ENCODE results near the gene GPR35.

Gene GPR35

GRCh38 chr2:240627736-240628506 lies 2.6 kb downstream of the GPR35 start:
- H3K9ac ChIP-seq (ENCODE audit: low read length) = no peak overlapping the region
- H2AFZ ChIP-seq (ENCODE audit: low read depth, low read length) = no peak overlapping the region
- H2BK12ac ChIP-seq (ENCODE audit: low read length in 2 of 2) = no peak overlapping the region
- peaks cover 0 to 28% of the 10 kb centered on the region in 2 experiments for H3K27me3 ChIP-seq (ENCODE audit: control insufficient read depth in 1 of 2, insufficient read depth in 1 of 2, low read length in 2 of 2)
- H4K8ac ChIP-seq (ENCODE audit: low read length) = no peak overlapping the region
- H2BK15ac ChIP-seq (ENCODE audit: low read depth, poor library complexity, severe bottlenecking) = no peak overlapping the region
- H4K91ac ChIP-seq (ENCODE audit: low read length) = no peak overlapping the region
- no peak overlapping the region for H3K4ac ChIP-seq (ENCODE audit: low read depth in 1 of 2, low read length in 2 of 2)
- H3K18ac ChIP-seq (ENCODE audit: low read depth in 1 of 2, low read length in 2 of 2) = no peak overlapping the region
- no peak overlapping the region for H3K23ac ChIP-seq (ENCODE audit: low read length in 2 of 2)
- H3K4me1 ChIP-seq (ENCODE audit: control insufficient read depth, insufficient read depth, low read depth, low read length) = peaks cover 14% of the 10 kb centered on the region
- H3K79me1 ChIP-seq (replicated peaks; ENCODE audit: low read length, poor library complexity, severe bottlenecking) = no peaks in the 10 kb centered on the region
- peak overlapping the region in 1 of 2 experiments; percentile 5 for H3K4me3 ChIP-seq (ENCODE audit: insufficient read depth in 1 of 2, low read depth in 1 of 2, low read length in 2 of 2)
- H2BK120ac ChIP-seq (ENCODE audit: low read depth, low read length) = no peak overlapping the region
- H3K27ac ChIP-seq (ENCODE audit: low read length, poor library complexity, severe bottlenecking) = no peak overlapping the region
- H3K4me2 ChIP-seq (ENCODE audit: low read length, poor library complexity, severe bottlenecking) = no peak overlapping the region
- peaks cover 0 to 12% of the 10 kb centered on the region in 2 experiments for H3K36me3 ChIP-seq (ENCODE audit: control insufficient read depth in 1 of 2, insufficient read depth in 2 of 2, low read depth in 1 of 2, low read length in 2 of 2)
- no peak for DNase-seq
- peaks cover 5% of the 10 kb centered on the region for H3K9me3 ChIP-seq (ENCODE audit: control insufficient read depth, low read length)
- no peak overlapping the region for H2BK5ac ChIP-seq (ENCODE audit: low read depth, low read length, poor library complexity, severe bottlenecking)
- H2AK5ac ChIP-seq (ENCODE audit: low read length, severe bottlenecking) = no peak overlapping the region
- 79% methylated on average over 17 of the region's 17 CpGs for WGBS
- H3K14ac ChIP-seq (ENCODE audit: low read length in 2 of 2) = no peak overlapping the region

GRCh38 chr2:240628507-240628807 lies 3.2 kb downstream of the GPR35 start:
- Histone ChIP-seq H2BK12ac (ENCODE audit: low read length in 2 of 2) (no peak overlapping the region), H3K27me3 (ENCODE audit: control insufficient read depth in 1 of 2, insufficient read depth in 1 of 2, low read length in 2 of 2) (peaks cover 0 to 28% of the 10 kb centered on the region in 2 experiments), H2BK15ac (ENCODE audit: low read depth, poor library complexity, severe bottlenecking) (no peak overlapping the region), H2AFZ (ENCODE audit: low read depth, low read length) (no peak overlapping the region), H4K8ac (ENCODE audit: low read length) (no peak overlapping the region), H2AK5ac (ENCODE audit: low read length, severe bottlenecking) (no peak overlapping the region), H2BK5ac (ENCODE audit: low read depth, low read length, poor library complexity, severe bottlenecking) (no peak overlapping the region), H3K4me2 (ENCODE audit: low read length, poor library complexity, severe bottlenecking) (no peak overlapping the region), H3K23ac (ENCODE audit: low read length in 2 of 2) (no peak overlapping the region), H3K4ac (ENCODE audit: low read depth in 1 of 2, low read length in 2 of 2) (no peak overlapping the region), H3K4me1 (ENCODE audit: control insufficient read depth, insufficient read depth, low read depth, low read length) (peaks cover 14% of the 10 kb centered on the region), H4K91ac (ENCODE audit: low read length) (no peak overlapping the region), H3K18ac (ENCODE audit: low read depth in 1 of 2, low read length in 2 of 2) (no peak overlapping the region), H2BK120ac (ENCODE audit: low read depth, low read length) (no peak overlapping the region), H3K9ac (ENCODE audit: low read length) (no peak overlapping the region), H3K27ac (ENCODE audit: low read length, poor library complexity, severe bottlenecking) (no peak overlapping the region), H3K14ac (ENCODE audit: low read length in 2 of 2) (no peak overlapping the region), H3K9me3 (ENCODE audit: control insufficient read depth, low read length) (peaks cover 6% of the 10 kb centered on the region), H3K36me3 (ENCODE audit: control insufficient read depth in 1 of 2, insufficient read depth in 2 of 2, low read depth in 1 of 2, low read length in 2 of 2) (peaks cover 0 to 12% of the 10 kb centered on the region in 2 experiments), H3K79me1 (replicated peaks; ENCODE audit: low read length, poor library complexity, severe bottlenecking) (no peaks in the 10 kb centered on the region), H3K4me3 (ENCODE audit: insufficient read depth in 1 of 2, low read depth in 1 of 2, low read length in 2 of 2) (no peak overlapping the region)
- no peak for DNase-seq
- WGBS = 46% methylated on average over 2 of the region's 7 CpGs

GRCh38 chr2:240628808-240629618 lies 3.7 kb downstream of the GPR35 start:
- peaks cover 11% of the 10 kb centered on the region for H3K9me3 ChIP-seq (ENCODE audit: control insufficient read depth, low read length)
- 84% methylated on average over 20 of the region's 20 CpGs for WGBS
- H3K36me3 ChIP-seq (ENCODE audit: control insufficient read depth in 1 of 2, insufficient read depth in 2 of 2, low read depth in 1 of 2, low read length in 2 of 2) = peaks cover 0 to 12% of the 10 kb centered on the region in 2 experiments
- no peak overlapping the region for H3K18ac ChIP-seq (ENCODE audit: low read depth in 1 of 2, low read length in 2 of 2)
- H4K91ac ChIP-seq (ENCODE audit: low read length) = no peak overlapping the region
- H2BK120ac ChIP-seq (ENCODE audit: low read depth, low read length) = no peak overlapping the region
- no peak overlapping the region for H3K27ac ChIP-seq (ENCODE audit: low read length, poor library complexity, severe bottlenecking)
- no peak overlapping the region for H2BK12ac ChIP-seq (ENCODE audit: low read length in 2 of 2)
- no peak overlapping the region for H2BK5ac ChIP-seq (ENCODE audit: low read depth, low read length, poor library complexity, severe bottlenecking)
- H3K14ac ChIP-seq (ENCODE audit: low read length in 2 of 2) = no peak overlapping the region
- no peak overlapping the region for H4K8ac ChIP-seq (ENCODE audit: low read length)
- no peak overlapping the region for H3K4me2 ChIP-seq (ENCODE audit: low read length, poor library complexity, severe bottlenecking)
- no peak overlapping the region for H3K23ac ChIP-seq (ENCODE audit: low read length in 2 of 2)
- no peak overlapping the region for H2BK15ac ChIP-seq (ENCODE audit: low read depth, poor library complexity, severe bottlenecking)
- no peak for DNase-seq
- no peak overlapping the region for H2AK5ac ChIP-seq (ENCODE audit: low read length, severe bottlenecking)
- H3K4me3 ChIP-seq (ENCODE audit: insufficient read depth in 1 of 2, low read depth in 1 of 2, low read length in 2 of 2) = no peak overlapping the region
- H3K4ac ChIP-seq (ENCODE audit: low read depth in 1 of 2, low read length in 2 of 2) = no peak overlapping the region
- H3K9ac ChIP-seq (ENCODE audit: low read length) = no peak overlapping the region
- no peak overlapping the region for H2AFZ ChIP-seq (ENCODE audit: low read depth, low read length)
- H3K27me3 ChIP-seq (ENCODE audit: control insufficient read depth in 1 of 2, insufficient read depth in 1 of 2, low read length in 2 of 2) = peaks cover 0 to 28% of the 10 kb centered on the region in 2 experiments
- H3K79me1 ChIP-seq (replicated peaks; ENCODE audit: low read length, poor library complexity, severe bottlenecking) = no peaks in the 10 kb centered on the region
- peaks cover 14% of the 10 kb centered on the region for H3K4me1 ChIP-seq (ENCODE audit: control insufficient read depth, insufficient read depth, low read depth, low read length)

- Histone ChIP-seq H3K23ac (ENCODE audit: low read length in 2 of 2) (no peak overlapping the region), H3K4me2 (ENCODE audit: low read length, poor library complexity, severe bottlenecking) (no peak overlapping the region), H3K18ac (ENCODE audit: low read depth in 1 of 2, low read length in 2 of 2) (no peak overlapping the region), H3K79me1 (replicated peaks; ENCODE audit: low read length, poor library complexity, severe bottlenecking) (no peaks in the 10 kb centered on the region), H2AFZ (ENCODE audit: low read depth, low read length) (no peak overlapping the region), H3K4ac (ENCODE audit: low read depth in 1 of 2, low read length in 2 of 2) (no peak overlapping the region), H2BK120ac (ENCODE audit: low read depth, low read length) (no peak overlapping the region), H3K27me3 (ENCODE audit: control insufficient read depth in 1 of 2, insufficient read depth in 1 of 2, low read length in 2 of 2) (peaks cover 0 to 28% of the 10 kb centered on the region in 2 experiments), H3K36me3 (ENCODE audit: control insufficient read depth in 1 of 2, insufficient read depth in 2 of 2, low read depth in 1 of 2, low read length in 2 of 2) (peaks cover 0 to 12% of the 10 kb centered on the region in 2 experiments), H2AK5ac (ENCODE audit: low read length, severe bottlenecking) (no peak overlapping the region), H3K4me3 (ENCODE audit: insufficient read depth in 1 of 2, low read depth in 1 of 2, low read length in 2 of 2) (no peak overlapping the region), H2BK15ac (ENCODE audit: low read depth, poor library complexity, severe bottlenecking) (no peak overlapping the region), H3K27ac (ENCODE audit: low read length, poor library complexity, severe bottlenecking) (no peak overlapping the region), H4K8ac (ENCODE audit: low read length) (no peak overlapping the region), H3K9ac (ENCODE audit: low read length) (no peak overlapping the region), H2BK5ac (ENCODE audit: low read depth, low read length, poor library complexity, severe bottlenecking) (no peak overlapping the region), H2BK12ac (ENCODE audit: low read length in 2 of 2) (no peak overlapping the region), H3K14ac (ENCODE audit: low read length in 2 of 2) (no peak overlapping the region), H3K9me3 (ENCODE audit: control insufficient read depth, low read length) (peaks cover 16% of the 10 kb centered on the region), H3K4me1 (ENCODE audit: control insufficient read depth, insufficient read depth, low read depth, low read length) (peaks cover 12% of the 10 kb centered on the region), H4K91ac (ENCODE audit: low read length) (no peak overlapping the region)
- WGBS = 79% methylated on average over 3 of the region's 5 CpGs
- DNase-seq = no peak
Observed at GRCh38 chr2:240629619-240629967, 4.3 kb downstream of the GPR35 start.
